CD4-positive, alpha-beta T cell treated with Interleukin-4 for 1 hour (primary cell): Measurements from ENCODE around the gene BBOX1.

Experiments
- DNase-seq, 2 donors: peaks; one replicate each; pipeline ENCODE4 v3.0.0-alpha.2; 2020 to 2022

BBOX1 gene

GRCh38 chr11:27025957-27026733 lies 14.5 kb upstream of the BBOX1 start:
- DNase-seq, result no peak

DNA sequence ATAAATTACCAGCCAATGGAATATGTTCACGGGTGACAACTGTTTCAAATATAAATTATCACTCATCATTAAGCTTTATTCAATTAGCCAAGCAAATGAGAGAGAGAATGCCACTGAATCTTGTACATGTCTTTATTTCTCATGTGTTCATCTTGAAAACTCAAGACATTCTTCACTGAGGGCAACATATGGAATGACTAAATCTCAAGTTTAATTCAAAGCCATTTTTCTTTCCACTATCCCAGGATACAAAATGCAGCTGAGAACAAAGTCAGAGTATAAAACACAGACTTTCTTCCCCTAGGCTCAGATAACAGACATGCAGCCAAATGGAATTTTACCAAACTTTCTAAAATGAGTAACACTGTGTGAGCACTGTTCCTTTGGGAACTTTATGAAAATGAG lies 12.1 kb upstream of the BBOX1 start:
- DNase-seq, result no peak

- DNase-seq, result no peak
Observed at GRCh38 chr11:27029966-27030365, 10.6 kb upstream of the BBOX1 start.

GRCh38 chr11:27031754-27032153 lies 8.9 kb upstream of the BBOX1 start:
- DNase-seq, result no peak

GRCh38 chr11:27039873-27040272 lies 742 bp upstream of the BBOX1 start:
- DNase-seq, result no peak

DNA sequence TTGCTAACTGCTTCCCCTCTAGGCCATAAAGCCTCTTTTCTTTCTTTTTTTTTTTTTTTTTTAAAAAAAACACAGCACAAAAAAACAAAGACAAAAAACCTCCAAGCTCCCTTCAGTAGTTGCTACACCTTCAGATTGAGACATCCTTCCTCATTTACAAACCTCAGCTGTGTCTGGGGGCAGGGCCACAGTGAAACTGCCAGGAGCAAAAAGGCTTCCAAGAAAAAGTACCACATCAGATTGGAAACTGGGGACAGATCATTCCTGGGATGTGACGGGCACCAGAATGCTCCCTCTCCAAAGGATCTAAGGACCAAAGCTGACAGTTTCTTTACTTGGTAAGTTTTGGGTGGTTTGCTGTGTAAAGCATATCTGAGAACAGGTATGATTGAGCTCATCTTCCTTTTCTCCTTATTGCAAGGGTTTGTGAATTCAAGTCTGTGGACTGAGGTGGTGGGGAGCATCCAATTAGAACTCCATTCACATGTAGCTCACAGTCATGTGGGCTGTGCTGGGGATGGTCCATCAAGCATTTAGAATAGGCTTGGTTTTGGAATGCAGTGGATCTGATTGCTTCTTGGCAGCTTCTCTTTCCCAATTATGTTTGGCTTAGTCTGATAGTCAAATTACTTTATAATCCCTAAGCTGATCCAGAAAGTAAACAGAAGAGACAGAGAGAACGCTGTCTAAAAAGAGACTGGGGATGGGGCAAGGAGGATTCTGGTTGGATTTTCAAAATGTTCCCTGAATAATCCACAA lies 705 bp downstream of the BBOX1 start:
- DNase-seq, result no peak

DNA sequence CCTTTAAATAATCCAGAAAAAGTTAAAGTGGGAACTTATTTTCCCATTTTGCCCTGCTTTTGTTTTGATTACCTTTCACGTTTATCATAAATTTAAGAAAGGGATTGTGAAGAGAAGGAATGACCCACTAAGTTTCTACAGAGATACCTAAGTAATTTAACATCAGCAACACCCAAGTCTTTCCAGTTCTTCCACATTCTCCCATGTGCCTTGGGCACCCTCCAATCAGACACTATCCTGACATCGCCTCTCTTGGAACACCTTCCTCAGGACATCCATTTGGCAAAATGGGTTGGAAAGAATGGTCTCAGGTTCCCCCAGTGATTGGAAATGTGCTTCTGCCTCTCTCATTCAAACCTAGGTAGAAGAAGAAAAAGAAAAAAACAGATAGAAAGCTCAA lies 6.3 kb downstream of the BBOX1 start:
- DNase-seq, result no peak

DNA sequence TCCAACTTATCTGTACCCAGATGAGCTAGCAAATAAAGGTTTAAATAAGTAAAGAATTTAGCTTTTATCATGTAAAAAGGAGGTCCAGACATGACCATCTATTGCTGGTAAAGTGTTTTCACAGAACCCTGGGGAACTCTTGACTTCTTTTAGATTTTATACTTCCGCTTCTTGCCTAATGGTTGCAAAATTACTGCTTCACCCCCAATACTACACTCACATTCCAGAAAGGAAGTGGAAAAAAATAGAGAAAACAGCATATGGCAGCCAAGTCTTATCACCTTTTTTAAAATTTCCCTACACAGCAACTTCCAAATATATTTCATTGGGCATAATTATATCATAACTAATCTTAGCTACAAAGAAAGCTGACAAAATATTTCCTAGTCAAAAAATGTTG lies 12.1 kb downstream of the BBOX1 start:
- no peak for DNase-seq

GRCh38 chr11:27055065-27055682 lies 14.6 kb downstream of the BBOX1 start:
- DNase-seq, result no peak

DNA sequence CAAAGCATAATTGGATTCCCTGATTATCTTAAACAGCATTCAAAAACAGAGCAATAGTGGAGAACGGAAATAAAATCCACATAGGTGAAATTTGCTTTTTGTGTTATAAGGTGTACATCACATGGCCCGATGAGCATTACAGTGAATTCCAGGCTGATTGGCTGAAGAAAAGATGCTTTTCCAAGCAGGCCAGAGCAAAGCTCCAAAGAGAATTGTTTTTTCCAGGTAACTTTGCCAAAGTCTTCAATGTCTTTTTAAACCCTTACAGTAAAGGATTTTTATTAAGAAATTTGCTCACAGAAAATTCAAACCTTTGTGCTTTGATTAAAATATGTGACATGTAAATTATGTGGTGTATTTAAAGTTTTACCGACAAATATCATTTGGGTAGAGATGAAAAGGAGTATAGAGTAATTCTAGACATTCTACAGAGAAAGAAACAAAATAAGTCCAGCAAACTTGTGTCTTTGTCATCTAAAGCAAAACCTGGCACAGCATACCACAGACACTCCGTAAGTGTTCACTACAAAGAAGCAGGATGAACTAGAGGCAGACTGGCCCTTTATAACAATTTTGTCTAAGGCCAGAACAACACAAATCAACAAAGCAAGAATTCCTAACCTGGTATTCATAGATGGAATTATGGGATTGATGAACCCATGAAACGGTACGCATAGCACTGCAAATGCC lies 16.6 kb downstream of the BBOX1 start:
- DNase-seq, result no peak

GRCh38 chr11:27058456-27058855 lies 17.8 kb downstream of the BBOX1 start:
- DNase-seq, result no peak

- DNase-seq, result no peak
Observed at GRCh38 chr11:27059431-27059830, 18.8 kb downstream of the BBOX1 start.

DNA sequence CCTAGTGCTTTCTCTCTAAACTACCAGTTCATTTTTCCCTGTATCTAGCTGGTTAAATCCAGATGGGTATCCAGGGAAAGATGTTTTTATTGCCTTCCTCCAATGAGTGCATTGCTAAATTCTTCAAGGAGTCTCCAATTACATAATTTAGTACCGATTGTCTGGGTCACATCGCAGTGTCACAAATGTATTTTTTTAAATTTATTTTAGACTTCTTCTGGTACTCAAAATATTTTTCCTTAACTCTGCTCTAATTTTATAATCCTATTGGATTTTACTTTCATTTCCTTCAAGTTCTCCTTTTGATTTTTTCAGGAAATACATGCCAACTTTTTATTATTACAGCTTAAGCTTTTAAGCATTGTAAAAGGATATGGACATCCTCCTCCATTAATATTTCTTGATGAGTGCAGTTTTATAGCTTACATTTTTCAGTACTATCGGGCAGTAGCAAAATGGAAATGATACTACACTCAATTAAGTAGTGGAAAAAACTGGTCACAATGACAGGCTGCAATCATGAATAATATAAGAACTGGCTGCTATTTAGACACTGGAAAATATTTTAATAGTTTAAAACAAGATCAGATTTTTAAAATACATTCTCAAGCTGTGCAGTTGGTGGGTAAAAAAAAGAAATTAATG lies 20.3 kb downstream of the BBOX1 start:
- no peak for DNase-seq

GRCh38 chr11:27061461-27061821 lies 20.8 kb downstream of the BBOX1 start:
- DNase-seq, result no peak

- no peak for DNase-seq
Observed at GRCh38 chr11:27064086-27064485, 23.5 kb downstream of the BBOX1 start.

- no peak for DNase-seq
Observed at GRCh38 chr11:27075192-27075591, 34.6 kb downstream of the BBOX1 start.

DNA sequence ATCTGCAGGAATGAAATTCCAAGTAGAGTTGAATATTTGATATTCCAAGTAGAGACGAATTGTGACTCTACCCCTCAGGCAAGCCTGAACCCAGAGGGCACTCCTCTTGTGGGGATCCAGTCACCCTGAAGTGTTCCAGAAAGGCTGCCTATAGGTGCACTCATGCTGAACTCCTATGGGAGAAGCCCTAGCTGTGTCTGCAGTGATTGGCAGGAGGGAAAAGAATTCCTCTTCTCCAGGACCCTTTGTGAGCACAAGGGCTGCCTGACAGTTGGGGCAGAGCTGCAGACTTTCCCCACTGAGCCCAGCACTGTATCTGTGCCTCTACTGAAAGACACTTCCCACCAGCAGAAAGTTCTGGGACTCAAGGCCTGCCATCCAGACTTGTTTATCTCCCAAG lies 35.0 kb downstream of the BBOX1 start:
- no peak for DNase-seq

- no peak for DNase-seq
Observed at GRCh38 chr11:27076121-27076589, 35.5 kb downstream of the BBOX1 start.

DNA sequence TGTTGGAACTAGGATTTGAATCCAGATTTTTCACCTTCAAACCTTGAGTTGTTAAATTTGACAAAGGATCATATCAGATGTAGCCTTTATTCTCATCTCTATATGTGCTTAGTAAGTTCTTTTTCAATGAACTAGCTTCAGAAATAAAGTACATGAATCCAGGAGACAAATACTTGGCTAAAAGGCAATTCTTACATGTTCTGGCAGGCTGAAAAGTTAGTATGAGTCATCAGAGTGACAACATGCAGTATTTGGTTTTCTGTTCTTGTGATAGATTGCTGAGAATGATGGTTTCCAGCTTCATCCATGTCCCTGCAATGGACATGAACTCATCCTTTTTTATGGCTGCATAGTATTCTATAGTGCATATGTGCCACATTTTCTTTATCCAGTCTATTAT lies 40.4 kb downstream of the BBOX1 start:
- no peak for DNase-seq

- no peak for DNase-seq
Observed at GRCh38 chr11:27083241-27083640, 42.6 kb downstream of the BBOX1 start.

DNA sequence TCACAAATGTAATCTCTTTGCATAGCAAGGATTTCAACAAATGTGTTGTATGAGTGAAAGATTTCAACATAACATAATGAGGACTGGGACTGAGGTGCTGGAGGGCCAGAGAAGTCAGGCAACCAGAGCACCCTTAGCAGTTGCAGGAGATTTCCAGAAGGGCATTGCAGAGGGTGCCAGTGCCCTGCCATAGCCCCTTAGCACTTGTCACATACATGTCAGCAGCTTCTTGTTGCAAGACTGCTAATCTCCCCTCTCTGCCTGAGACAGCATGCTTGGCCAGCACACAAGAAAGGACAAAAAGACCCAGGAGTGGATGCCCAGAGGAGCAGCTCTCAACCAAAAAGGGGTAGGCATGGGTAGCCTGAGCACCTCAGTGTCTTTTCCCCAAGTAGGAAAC lies 43.2 kb downstream of the BBOX1 start:
- no peak for DNase-seq

- DNase-seq, result no peak
Observed at GRCh38 chr11:27084518-27084917, 43.9 kb downstream of the BBOX1 start.

DNA sequence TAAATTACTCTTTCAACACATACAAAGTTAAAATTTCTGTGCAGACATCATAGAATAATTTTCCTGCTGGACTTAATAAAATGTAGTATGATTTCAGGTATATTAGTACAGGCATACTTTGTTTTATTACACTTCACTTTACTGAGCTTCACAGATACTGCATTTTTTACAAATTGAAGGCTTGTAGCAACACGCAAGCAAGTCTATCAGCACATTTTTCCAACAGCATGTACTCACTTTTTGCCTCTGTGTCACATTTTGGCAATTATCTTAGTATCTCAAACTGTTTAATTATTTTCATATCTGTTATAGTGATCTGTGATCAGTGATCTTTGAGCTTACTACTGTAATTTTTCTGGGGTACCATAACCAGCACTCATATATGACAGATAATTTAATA lies 44.5 kb downstream of the BBOX1 start:
- DNase-seq, result no peak
